ENCODE data around the gene MINDY4B. TPM values are rescaled to one million over a fixed set of nuclear protein-coding genes. Genes with fewer than 3 reads are reported as not detected.

Gene MINDY4B
- total and polyA plus RNA-seq, 7 experiments from 2014 or later: not detected

Other genes starting within 250 kb of the MINDY4B start
- gene ERICH6, start 201.5 kb downstream of the MINDY4B start, total RNA-seq: 1 to 10 TPM in 1 of 5 experiments, under 1 TPM in 4; 0.24 to 1.4 (median 0.53) TPM
- gene ERICH6, start 201.5 kb downstream of the MINDY4B start, polyA plus RNA-seq: not detected
- gene SIAH2, start 142.3 kb downstream of the MINDY4B start, total RNA-seq: 10 to 100 TPM; 19.8 to 39.2 (median 31.0) TPM
- 10 to 100 TPM; 13.9 to 23.1 TPM for gene SIAH2, start 142.3 kb downstream of the MINDY4B start, polyA plus RNA-seq
- not detected for gene CLRN1, start 67.3 kb upstream of the MINDY4B start, total RNA-seq
- not detected for gene CLRN1, start 67.3 kb upstream of the MINDY4B start, polyA plus RNA-seq
- gene MED12L, start 180.2 kb upstream of the MINDY4B start, total RNA-seq: 1 to 10 TPM in 2 of 5 experiments, under 1 TPM in 3; 0.32 to 4.9 (median 0.68) TPM
- gene MED12L, start 180.2 kb upstream of the MINDY4B start, polyA plus RNA-seq: not detected

Data from naive thymus-derived CD4-positive, alpha-beta T cell (primary cell).